RPMI8226 (cell line): Measurements from ENCODE around the gene ZKSCAN1.
"Not testable (repeated sequence)": the region's sequence is repeated elsewhere in the genome, so short reads cannot be mapped to it uniquely, and the experiment has no call there.

Experiments
- DNase-seq: peaks from one replicate; pipeline ENCODE4 v3.0.0-alpha.2; 2015

The ZKSCAN1 gene

DNA sequence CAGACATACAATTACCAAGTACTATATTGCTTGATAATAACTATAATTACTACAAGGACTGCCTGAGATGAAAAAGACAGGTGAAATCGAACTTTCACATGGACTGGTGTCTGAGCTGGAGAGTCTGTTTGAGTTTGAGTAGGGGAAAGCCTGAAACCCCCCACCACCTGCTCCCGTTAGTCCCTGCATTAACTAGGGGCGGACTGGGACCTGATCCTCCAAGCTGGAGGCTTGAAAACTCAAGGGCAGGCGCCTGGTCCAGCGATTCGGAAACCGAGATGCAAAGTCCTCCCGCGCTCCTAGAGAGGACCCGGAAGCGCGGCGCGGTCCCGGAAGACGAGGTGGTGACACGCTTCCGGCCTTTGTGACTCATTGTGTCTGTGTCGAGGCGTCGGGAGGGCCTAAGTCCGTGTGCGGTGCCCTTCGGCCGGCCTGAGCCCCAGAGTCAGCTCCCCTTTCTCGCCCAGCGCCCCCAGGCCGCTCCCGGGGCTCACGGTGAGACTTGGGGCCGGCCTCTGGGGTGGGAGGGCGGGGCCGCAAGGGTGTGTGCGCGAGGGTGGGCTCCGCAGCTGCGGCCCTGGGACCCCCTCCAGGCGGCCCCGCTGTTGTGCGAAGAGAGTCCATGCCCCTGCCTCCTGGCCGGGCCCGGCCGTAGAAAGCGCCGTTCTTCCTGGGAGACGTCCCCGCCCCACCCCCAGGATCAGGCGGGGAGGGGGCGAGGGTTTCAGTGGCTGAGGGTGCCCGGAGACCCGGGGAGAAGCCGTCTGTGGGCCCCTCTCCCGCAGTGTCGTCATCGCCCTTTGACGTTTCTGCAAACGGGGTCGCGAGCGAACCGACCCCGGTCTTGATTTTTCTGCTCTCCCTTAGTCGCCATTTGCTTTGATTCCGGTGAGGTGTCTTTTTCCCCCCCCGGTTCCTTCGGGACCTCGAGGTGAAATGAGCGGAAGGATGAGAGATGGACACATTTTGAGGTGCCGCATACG lies at the start of gene ZKSCAN1:
Gene ZKSCAN1 (plus strand): TSS at position 365 of the 983 bp plus-strand sequence. CDS start 7,911 bp downstream, outside the sequence.
- DNase-seq: peak; percentile 97

DNA sequence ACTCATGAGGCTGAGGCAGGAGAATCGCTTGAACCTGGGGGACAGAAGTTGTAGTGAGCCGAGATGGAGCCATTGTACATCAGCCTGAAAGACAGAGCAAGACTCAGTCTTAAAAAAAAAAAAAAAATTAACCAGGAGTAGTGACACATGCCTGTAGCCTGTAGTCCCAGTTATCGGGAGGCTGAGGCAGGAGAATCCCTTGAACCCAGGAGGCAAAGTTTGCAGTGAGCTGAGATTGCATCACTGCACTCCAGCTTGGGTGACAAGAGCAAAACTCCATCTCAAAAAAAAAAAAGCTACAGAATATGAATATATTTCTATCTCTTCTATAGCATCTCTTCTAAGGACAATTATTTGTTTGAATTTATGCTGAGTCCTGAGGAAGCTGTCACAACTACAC lies 46.1 kb upstream of the ZKSCAN1 start:
- no peak for DNase-seq

DNA sequence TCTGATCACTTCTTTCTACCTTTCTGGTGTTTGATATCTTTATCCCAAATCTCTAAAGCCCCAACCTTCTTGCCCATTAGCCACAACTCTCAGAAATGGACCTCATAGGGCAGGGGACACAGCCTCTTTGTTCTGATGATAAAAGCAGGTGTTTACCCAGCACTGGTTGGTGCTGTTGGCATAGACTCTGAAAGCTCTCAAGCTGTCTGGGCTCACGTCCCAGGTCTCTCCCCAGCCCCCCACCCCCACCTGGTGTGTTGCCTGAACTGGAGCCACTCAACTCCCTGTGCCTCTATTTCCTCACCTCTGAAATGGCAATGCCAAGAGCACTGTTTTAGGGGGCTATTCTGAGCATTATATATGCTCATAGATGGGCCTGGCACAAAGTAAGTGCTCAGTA lies 45.6 kb upstream of the ZKSCAN1 start:
- DNase-seq: not testable (repeated sequence)

DNA sequence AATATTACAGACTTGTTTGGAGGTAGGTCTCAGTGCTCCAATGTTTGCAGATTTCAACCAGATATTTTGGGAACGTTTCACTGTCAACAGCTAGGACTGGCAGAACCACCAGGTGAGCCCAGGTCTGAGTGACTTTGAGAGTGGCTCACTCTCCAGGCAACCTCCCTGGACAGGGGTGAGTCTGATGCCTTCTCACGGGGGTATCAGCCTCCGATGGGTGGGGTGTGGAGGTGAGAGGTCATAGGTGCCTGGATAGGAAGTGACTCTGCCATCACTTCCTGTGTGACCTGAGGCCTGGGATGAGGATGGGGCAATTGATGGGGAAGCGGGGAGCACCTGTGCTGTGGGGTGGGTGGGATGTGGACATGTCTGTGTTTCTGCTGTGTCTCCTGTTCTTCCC lies 44.2 kb upstream of the ZKSCAN1 start:
- no peak for DNase-seq

DNA sequence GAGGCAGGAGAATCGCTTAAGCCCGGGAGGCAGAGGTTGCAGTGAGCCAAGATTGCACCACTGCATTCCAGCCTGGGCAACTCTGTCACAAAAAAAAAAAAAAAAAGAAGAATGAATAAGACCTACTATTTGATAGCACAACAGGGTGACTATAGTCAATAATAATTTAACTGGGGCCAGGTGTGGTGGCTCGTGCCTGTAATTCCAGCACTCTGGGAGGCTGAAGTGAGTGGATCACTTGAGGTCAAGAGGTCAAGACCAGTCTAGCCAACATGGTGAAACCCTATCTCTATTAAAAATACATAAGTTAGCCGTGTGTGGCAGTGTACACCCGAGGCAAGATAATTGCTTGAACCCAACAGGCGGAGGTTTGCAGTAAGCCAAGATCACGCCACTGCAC lies 41.6 kb upstream of the ZKSCAN1 start:
- not testable (repeated sequence) for DNase-seq

DNA sequence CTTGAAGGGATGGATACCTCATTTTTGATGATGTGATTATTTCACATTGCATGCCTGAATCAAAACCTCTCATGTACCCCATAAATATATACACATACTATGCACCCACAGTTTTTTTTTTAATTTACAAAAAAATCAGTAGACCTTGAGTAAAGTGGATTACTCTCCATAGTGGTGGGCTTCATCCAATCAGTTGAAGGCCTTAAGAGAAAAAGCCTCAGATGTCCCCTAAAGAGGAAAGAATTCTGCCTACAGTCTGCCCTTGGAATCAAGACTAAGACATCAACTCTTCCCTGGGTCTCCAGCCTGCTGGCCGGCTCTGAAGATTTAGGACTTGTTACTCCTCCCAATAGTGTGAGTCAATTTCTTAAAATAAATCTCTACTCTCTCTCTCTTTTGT lies 40.7 kb upstream of the ZKSCAN1 start:
- DNase-seq: no peak

DNA sequence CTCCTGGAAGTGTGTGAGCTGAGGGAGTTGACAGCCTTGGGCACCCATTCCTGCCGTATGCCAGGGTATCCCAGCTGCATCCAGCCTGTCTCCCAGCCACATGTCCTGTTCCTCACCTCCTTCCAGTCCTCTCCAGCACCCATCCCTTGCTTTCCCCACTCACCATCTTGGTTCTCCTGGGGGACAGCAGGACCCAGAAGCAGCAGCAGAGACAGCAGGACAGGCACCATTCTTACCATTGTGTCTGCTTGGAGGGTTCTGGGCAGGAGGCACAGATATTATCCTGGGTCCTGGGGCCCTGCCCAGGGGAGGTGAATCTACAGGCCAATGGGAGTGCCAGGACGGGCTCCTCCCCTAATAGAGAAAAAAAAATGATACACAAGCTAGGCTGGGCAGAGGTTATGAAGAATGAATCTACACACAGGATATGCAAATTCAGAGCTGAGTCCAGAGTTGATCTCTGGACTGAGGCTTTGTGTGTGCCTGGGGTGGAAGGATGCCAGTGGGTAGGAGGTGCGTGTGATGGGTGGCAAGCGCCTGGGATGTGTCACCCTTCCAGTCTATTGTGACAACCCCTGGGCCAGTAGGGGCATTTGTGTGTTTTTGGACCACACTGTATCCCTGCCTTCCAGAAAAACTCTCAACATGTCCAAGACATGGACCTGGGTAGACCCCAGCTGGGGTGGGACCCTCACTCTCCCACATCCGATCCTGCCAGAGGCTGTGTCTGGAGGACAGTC lies 39.4 kb upstream of the ZKSCAN1 start, which contains the start of gene AZGP1:
Gene AZGP1 (minus strand): TSS at position 250 of the 740 bp plus-strand sequence. CDS start 11 bp downstream, at position 239.
- peak; percentile 88 for DNase-seq

DNA sequence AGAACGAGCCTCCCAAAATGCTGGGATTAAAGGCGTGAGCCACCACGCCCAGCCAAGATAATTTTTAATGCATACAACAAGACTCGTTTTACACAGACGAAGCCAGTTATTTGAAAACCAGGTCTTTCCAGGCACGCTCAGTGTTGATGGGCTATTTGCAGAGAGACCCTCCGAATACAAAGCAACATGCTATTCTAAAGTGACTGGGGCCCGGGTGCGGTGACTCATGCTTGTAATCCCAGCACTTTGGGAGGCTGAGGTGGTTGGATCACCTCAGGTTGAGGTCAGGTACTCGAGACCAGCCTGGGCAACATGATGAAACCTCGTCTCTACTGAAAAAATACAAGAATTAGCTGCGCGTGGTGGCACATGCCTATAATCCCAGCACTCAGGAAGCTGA lies 38.8 kb upstream of the ZKSCAN1 start:
- no peak for DNase-seq

DNA sequence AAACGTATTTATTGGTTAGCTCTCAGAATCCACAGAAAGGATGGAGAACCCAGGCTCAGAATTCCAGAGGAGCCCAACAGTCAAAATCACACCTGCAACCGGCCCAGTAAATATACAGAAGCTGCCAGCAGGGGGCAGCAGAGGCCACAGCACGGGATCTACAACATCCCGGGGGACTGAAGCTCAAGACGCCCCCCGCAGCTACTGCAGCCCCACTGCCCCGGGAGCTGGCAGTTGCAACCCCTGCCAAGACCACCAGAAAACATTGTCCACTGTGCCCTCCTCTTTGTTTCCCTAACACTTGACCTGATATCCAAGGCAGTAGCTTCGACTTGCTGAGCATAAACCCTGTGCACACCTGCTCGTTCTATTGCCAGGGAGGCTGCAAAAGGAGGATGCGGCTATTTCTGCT lies 35.6 kb upstream of the ZKSCAN1 start:
- DNase-seq: peak; percentile 48

DNA sequence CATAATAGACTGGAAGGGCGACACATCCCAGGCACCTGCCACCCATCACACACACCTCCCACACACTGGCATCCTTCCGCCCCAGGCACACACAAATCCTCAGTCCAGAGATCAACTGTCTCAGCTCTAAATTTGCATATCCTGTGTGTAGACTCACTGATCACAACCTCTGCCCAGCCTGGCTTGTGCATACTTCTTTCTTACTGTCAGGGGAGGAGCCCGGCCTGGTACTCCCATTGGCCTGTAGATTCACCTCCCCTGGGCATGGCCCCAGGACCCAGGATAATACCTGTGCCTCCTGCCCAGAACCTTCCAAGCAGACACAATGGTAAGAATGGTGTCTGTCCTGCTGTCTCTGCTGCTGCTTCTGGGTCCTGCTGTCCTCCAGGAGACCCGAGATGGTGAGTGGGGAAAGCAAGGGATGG lies 34.9 kb upstream of the ZKSCAN1 start:
- not testable (repeated sequence) for DNase-seq

DNA sequence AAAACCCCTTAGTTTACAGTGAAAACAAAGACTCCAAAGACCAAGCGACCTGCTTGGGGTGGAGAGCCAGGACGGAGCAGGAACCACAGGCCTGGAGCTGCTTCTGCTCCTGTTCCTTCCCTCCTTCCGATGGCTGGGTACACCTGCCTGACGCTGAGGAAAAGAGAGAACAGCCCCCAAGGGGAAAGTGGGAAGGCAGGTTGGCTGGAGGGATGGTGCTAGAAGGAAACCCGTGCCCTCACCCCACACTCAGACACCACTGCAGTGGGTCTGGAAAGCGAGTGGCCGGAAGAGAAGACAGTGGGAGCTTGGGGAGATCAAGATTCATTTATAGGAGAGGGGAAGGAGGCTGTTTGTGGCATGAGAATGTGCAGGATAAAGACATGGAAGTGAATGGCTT lies 34.3 kb upstream of the ZKSCAN1 start:
- DNase-seq: not testable (repeated sequence)

DNA sequence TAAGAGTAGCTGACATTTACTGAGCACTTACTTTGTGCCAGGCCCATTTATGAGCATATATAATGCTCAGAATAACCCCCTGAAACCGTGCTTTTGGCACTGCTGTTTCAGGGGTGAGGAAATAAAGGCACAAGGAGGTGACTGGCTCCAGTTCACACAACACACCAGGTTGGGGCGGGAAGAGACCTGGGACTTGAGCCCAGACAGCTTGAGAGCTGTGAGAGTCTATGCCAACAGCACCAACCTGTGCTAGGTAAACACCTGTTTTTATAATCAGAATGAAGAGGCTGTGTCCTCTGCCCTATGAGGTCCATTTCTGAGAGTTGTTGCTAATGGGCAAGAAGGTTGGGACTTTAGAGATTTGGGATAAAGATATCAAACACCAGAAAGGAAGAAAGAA lies 30.8 kb upstream of the ZKSCAN1 start:
- DNase-seq: no peak

DNA sequence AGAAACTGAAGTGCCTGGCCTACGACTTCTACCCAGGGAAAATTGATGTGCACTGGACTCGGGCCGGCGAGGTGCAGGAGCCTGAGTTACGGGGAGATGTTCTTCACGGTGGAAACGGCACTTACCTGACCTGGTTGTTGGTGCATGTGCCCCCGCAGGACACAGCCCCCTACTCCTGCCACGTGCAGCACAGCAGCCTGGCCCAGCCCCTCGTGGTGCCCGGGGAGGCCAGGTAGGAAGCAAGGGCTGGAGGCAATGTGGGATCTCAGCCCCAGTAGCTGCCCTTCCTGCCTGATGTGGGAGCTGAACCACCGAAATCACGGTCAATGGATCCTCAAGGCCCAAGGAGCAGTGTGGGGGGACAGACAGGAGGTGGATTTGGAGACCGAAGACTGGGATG lies 28.1 kb upstream of the ZKSCAN1 start:
- not testable (repeated sequence) for DNase-seq

DNA sequence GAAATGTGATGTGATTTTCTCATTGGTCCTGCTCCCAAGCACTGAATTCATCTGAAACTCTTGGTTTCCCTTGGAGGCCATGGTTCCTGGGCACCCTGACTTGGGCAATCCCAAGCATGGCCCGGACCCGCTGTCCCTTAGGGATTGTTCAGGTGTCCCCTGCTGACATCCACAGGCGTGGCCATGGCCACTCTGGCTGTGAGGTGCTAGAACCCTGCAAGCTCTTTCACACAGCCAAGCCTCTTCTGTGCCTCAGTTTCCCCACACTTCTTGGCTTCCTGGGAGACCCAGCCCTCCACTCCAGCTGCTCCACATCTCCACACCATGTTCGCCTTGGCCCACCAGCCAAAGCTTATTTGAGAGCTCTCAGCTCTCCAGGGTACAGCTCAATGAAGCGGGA lies 27.6 kb upstream of the ZKSCAN1 start:
- no peak for DNase-seq

DNA sequence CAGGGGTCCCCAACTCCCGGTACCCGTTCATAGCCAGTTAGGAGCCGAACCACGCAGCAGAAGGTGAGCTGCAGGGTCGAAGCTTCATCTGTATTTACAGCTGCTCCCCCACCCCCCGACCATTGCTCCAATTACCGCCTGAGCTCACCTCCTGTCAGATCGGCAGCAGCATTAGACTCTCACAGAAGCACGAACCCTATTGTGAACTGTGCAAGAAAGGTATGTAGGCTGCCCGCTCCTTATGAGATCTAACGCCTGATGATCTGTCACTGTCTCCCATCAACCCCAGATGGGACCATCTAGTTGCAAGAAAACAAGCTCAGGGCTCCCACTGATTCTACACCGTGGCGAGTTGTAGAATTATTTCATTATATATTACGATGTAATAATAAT lies 24.9 kb upstream of the ZKSCAN1 start:
- no peak for DNase-seq

DNA sequence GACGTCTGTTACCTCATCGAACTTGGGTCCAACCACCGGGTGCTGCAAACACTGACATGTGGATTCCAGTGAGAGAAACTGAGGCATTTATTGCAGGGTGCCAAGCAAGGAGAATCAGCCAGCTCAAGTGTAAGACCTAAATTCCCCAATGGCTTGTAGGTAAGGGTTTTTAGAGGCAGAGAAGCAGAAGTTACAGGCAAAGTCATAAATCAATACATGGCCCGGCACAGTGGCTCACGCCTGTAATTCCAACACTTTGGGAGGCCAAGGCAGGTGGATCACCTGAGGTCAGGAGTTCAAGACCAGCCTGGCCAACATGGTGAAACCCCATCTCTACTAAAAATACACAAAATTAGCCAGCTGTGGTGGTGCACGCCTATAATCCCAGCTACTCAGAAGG lies 23.9 kb upstream of the ZKSCAN1 start:
- not testable (repeated sequence) for DNase-seq

DNA sequence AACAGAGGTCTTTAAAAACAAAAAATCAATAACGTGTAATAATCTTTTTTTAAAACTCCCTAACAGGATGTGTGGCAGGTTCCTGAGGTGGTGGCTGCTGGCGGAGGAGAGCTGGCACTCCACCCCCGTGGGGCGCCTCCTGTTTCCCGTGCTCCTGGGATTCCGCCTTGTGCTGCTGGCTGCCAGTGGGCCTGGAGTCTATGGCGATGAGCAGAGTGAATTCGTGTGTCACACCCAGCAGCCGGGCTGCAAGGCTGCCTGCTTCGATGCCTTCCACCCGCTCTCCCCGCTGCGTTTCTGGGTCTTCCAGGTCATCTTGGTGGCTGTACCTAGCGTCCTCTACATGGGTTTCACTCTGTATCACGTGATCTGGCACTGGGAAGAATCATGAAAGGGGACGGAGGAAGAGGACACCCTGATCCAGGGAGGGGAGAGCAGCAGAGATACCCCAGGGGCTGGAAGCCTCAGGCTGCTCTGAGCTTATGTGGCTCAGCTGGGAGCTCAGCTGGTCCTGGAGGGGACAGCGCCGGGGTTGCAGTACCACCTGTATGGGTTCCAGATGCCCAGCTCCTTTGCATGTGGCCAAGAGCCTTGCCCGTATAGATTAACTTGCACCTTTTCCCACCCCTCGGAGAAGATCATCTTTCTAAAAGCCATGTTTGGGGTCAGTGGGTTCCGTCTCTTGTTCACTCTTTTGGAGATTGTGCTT lies 22.9 kb upstream of the ZKSCAN1 start:
- peak; percentile 29 for DNase-seq

DNA sequence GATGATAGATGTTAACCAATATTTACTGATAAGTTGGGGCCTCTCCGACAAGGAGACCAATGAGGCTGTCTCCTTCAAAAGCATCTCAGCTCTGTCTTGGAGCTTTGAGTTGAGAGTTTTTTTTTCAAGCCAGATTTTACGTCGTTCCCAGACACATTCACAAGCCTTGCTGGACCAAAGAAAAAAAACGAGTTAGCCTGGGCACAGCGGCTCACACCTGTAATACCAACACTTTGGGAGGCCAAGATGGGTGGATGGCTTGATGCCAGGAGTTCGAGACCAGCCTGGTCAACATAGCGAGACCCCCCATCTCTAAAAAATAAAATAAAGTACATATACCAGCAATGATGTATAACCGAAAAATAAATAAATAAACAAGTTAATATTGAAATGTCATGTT lies 20.6 kb upstream of the ZKSCAN1 start:
- DNase-seq: no peak

DNA sequence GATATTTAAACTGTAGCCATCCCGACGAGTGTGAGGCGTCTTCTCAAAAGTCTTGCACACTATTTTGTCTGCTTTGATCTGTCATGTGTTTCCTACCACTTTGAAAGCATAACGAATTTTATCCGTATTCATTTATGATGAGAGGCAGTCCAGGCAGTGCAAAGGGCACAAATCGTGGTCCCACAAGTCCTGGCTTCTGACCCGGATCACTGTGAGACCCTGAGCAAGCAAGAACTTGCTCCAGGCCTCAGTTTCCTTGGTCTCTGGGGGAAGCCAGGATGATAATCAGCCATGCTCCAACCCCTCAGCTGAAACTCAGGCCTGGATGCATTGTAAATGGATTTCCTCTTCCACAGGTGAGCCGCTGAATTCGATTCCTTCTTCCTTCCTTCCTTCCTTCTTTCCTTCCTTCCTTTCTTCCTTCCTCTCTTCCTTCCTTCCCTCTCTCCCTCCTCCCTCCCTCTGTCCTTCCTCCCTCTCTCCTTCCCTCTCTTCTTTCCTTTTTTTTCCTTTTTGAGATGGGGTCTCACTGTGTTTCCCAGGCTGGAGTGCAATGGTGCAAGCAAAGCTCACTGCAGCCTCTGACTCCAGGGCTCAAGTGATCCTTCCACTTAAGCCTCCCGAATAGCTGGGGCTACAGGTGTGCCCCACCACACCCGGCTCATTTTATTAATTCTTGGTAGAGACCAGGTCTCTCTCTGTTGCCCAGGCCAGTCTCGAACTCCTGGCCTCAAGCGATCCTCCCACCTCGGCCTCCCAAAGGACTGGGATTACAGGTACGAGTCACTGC lies 18.4 kb upstream of the ZKSCAN1 start:
- no peak for DNase-seq

DNA sequence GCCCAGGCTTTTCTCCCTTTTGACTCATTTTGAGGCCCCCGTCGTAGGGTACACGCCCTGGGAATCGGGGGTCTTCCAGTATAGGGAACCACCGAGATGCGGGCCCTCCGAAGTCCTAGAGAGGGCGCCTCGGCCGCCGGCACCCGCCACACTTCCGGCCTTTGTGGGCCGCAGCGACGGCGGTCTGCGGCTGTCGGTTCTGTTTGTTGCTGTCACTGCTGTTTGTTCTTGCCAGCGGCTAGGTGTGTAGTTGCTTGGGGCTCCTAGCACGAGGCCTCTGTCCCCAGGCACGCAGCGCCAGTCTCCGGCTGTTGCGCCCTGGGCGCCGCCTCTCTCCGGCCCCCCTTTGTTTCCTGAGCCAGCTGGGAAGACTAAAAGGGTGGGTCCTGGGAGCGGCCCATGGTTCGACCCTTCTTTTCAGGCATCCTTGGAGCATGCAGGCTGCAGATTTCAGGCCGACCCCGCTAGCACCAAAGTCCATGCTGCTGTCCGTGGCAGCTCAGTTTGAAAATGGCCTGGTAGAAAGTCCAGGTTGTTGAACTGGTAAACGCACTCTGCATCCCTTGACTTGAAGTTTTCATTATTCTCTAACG lies 17.8 kb upstream of the ZKSCAN1 start:
- no peak for DNase-seq

DNA sequence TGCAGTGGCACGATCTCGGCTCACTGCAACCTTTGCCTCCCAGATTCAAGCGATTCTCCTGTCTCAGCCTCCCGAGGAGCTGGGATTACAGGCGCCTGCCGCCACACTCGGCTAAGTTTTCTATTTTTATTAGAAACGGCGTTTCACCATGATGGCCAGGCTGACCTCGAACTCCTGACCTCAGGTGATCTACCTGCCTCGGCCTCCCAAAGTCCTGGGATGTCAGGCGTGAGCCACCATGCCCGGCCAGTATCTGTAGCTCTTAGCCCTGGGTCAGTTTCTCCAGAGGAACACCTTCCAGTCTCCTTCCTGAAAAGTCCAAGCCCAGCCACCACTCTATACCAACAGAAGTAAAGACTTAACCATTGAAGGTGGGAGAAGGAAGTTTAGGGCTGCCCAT lies 15.2 kb upstream of the ZKSCAN1 start:
- DNase-seq: no peak
